ENCODE data around the gene ALX1. TPM values are rescaled to one million over a fixed set of nuclear protein-coding genes. Genes with fewer than 3 reads are reported as not detected.

ALX1 gene
- total and polyA plus RNA-seq, 9 of the 15 experiments (the other 6 are each of a cell fraction or from before 2014, with no cell fraction given): 0.09 to 0.31 (median 0.11) TPM; not detected in 2

DNA sequence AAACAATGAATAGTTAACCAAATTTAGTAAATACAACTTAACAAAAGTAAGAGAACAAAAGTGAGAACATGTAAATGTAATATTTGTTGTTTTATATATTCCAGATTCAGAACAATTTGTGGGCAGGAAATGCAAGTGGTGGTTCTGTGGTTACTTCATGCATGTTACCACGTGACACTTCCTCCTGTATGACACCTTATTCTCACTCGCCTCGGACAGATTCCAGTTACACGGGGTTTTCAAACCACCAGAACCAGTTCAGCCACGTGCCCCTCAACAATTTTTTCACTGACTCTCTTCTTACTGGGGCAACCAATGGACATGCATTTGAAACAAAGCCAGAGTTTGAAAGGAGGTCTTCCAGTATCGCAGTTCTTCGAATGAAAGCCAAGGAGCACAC, 21.0 kb downstream of the ALX1 start:
- POLR2A ChIA-PET: no interaction called here

DNA sequence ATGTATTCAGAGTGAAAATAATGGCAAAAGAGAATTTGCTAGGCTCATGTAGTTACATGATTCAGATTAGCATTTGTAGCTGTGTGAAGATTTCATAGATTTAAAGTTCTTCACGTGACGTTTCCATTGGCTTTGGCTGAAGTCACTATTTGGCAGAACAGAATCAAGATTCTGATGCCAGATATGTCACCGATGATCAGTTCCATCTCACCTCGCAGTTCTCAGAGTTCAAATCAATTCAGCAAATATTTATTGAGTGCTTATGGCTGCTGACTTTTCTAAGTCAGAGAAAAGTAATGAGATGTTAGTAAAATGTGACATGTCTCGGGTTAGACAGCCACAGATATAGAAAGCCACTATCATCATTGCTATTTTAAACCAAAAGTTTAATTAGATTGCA, 28.4 kb downstream of the ALX1 start:
- H4K20me1 ChIP-seq (replicated peaks; ENCODE audit: control insufficient read depth, insufficient read depth, low read length): no peaks in the 10 kb centered on the region
- no peak overlapping the region for H3K4me3 ChIP-seq
- H3K79me2 ChIP-seq (ENCODE audit: control insufficient read depth, insufficient read depth, low read length): no peaks in the 10 kb centered on the region
- FAIRE-seq (no peak), DNase-seq (ENCODE audit: extremely low read depth in 1 of 4, low spot score in 3 of 4) (no peak), ATAC-seq (no peak)
- H3K4me2 ChIP-seq (ENCODE audit: insufficient read depth, low read length): no peak overlapping the region
- H3K9me1 ChIP-seq (ENCODE audit: control insufficient read depth, insufficient read depth, low read length): no peaks in the 10 kb centered on the region
- no peak overlapping the region for H3K9ac ChIP-seq (ENCODE audit: insufficient read depth in 1 of 2, low read depth in 2 of 2, low read length in 2 of 2)
- H2AFZ ChIP-seq (ENCODE audit: low read depth, low read length): no peak overlapping the region
- intact Hi-C loops (cut with micrococcal nuclease) (no loop called here), in situ Hi-C loops (cut with MboI) (no loop called here)
- WGBS (ENCODE audit: insufficient coverage, low coverage, missing lambda C conversion rate): 3% methylated on average over 5 of the region's 5 CpGs
- H3K27me3 ChIP-seq (ENCODE audit: control insufficient read depth in 2 of 2, insufficient read depth in 2 of 2, low read length in 2 of 2): no peaks in the 10 kb centered on the region
- H3K9me3 ChIP-seq (replicated peaks; ENCODE audit: control insufficient read depth, insufficient read depth, low read depth, low read length): no peaks in the 10 kb centered on the region
- BruUV-seq (replicated peaks): no TSS peak
- no peak overlapping the region for H3K27ac ChIP-seq (ENCODE audit: extremely low read depth, low read depth, low read length)
- no peaks in the 10 kb centered on the region for H3K4me1 ChIP-seq (replicated peaks in 1 of 2; ENCODE audit: control insufficient read depth in 2 of 2, insufficient read depth in 2 of 2, low read length in 2 of 2)
- POLR2A ChIA-PET: no interaction called here
- no peaks in the 10 kb centered on the region for H3K36me3 ChIP-seq (ENCODE audit: control insufficient read depth, insufficient read depth, low read length)
- CTCF ChIA-PET (ENCODE audit: low intra/inter-chr PET ratio): no interaction called here
- no peak for TF ChIP-seq POLR2AphosphoS5 (IDR thresholded peaks at IDR 0.05; ENCODE audit: control insufficient read depth, insufficient read depth, low read depth, low read length)
- no peak for TF ChIP-seq POLR2B (IDR thresholded peaks at IDR 0.05; ENCODE audit: low read depth, partially characterized antibody)
- no peak for TF ChIP-seq PHB2 (IDR thresholded peaks at IDR 0.05; ENCODE audit: low read depth)
- TF ChIP-seq DPF2 (IDR thresholded peaks at IDR 0.05): no peak
- TF ChIP-seq CREB3 (tag; conservative IDR thresholded peaks at IDR 0.05; ENCODE audit: low read depth): no peak
- TF ChIP-seq, protein P1, sequence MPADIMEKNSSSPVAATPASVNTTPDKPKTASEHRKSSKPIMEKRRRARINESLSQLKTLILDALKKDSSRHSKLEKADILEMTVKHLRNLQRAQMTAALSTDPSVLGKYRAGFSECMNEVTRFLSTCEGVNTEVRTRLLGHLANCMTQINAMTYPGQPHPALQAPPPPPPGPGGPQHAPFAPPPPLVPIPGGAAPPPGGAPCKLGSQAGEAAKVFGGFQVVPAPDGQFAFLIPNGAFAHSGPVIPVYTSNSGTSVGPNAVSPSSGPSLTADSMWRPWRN (IDR thresholded peaks at IDR 0.05; ENCODE audit: low read depth): no peak

More for the DNA sequence above, 21.0 kb downstream of the ALX1 start:
- H4K20me1 ChIP-seq (replicated peaks; ENCODE audit: control insufficient read depth, insufficient read depth, low read length): no peaks in the 10 kb centered on the region
- no peak overlapping the region for H3K27ac ChIP-seq (ENCODE audit: extremely low read depth, low read depth, low read length)
- in situ Hi-C loops (cut with MboI) (no loop called here), intact Hi-C loops (cut with micrococcal nuclease) (no loop called here)
- no peaks in the 10 kb centered on the region for H3K27me3 ChIP-seq (ENCODE audit: control insufficient read depth in 2 of 2, insufficient read depth in 2 of 2, low read length in 2 of 2)
- ATAC-seq: no peak
- H3K9me3 ChIP-seq (replicated peaks; ENCODE audit: control insufficient read depth, insufficient read depth, low read depth, low read length): no peaks in the 10 kb centered on the region
- no peaks in the 10 kb centered on the region for H3K79me2 ChIP-seq (ENCODE audit: control insufficient read depth, insufficient read depth, low read length)
- H3K9me1 ChIP-seq (ENCODE audit: control insufficient read depth, insufficient read depth, low read length): no peaks in the 10 kb centered on the region
- DNase-seq (ENCODE audit: extremely low read depth in 1 of 4, low spot score in 3 of 4): no peak
- no peak for TF ChIP-seq MYBL2 (IDR thresholded peaks at IDR 0.05; ENCODE audit: low read depth)
- TF ChIP-seq MYBL2 (CRISPR knock-in tag; IDR thresholded peaks at IDR 0.05; ENCODE audit: borderline replicate concordance): no peak
- TF ChIP-seq NCOA6 (IDR thresholded peaks at IDR 0.05): no peak
- no peak for TF ChIP-seq EGR1 (conservative IDR thresholded peaks at IDR 0.05)
- no peak for TF ChIP-seq LARP7 (IDR thresholded peaks at IDR 0.05)
- TF ChIP-seq, protein P2, sequence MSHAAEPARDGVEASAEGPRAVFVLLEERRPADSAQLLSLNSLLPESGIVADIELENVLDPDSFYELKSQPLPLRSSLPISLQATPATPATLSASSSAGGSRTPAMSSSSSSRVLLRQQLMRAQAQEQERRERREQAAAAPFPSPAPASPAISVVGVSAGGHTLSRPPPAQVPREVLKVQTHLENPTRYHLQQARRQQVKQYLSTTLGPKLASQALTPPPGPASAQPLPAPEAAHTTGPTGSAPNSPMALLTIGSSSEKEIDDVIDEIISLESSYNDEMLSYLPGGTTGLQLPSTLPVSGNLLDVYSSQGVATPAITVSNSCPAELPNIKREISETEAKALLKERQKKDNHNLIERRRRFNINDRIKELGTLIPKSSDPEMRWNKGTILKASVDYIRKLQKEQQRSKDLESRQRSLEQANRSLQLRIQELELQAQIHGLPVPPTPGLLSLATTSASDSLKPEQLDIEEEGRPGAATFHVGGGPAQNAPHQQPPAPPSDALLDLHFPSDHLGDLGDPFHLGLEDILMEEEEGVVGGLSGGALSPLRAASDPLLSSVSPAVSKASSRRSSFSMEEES (CRISPR knock-in tag; IDR thresholded peaks at IDR 0.05): peak; percentile 86
- no peak for TF ChIP-seq TAF15 (IDR thresholded peaks at IDR 0.05; ENCODE audit: low read depth, low read length)
- TF ChIP-seq KLF1 (tag; IDR thresholded peaks at IDR 0.05): no peak
- CTCF ChIA-PET (ENCODE audit: low intra/inter-chr PET ratio): no interaction called here
- no peak overlapping the region for H3K9ac ChIP-seq (ENCODE audit: insufficient read depth in 1 of 2, low read depth in 2 of 2, low read length in 2 of 2)
- H3K4me3 ChIP-seq: no peak overlapping the region
- no peak for FAIRE-seq
- 0% methylated on average over 7 of the region's 7 CpGs for WGBS (ENCODE audit: insufficient coverage, low coverage, missing lambda C conversion rate)
- no peaks in the 10 kb centered on the region for H3K36me3 ChIP-seq (ENCODE audit: control insufficient read depth, insufficient read depth, low read length)
- H3K4me1 ChIP-seq (replicated peaks in 1 of 2; ENCODE audit: control insufficient read depth in 2 of 2, insufficient read depth in 2 of 2, low read length in 2 of 2): no peaks in the 10 kb centered on the region
- BruUV-seq (replicated peaks): no TSS peak
- H3K4me2 ChIP-seq (ENCODE audit: insufficient read depth, low read length): no peak overlapping the region
- no peak overlapping the region for H2AFZ ChIP-seq (ENCODE audit: low read depth, low read length)
